Spleen (tissue), 7 donors: ENCODE results near the gene NATD1.

Experiments
- CTCF ChIP-seq, 11 experiments: fragments of 200-600 bp in 7 of 11; fragments of 450-650 bp in 4 of 11; sonication (generic) in 4 of 11; IDR thresholded peaks in 8 of 11; conservative IDR thresholded peaks in 3 of 11; 1 replicate in 7 of 11; 2 replicates in 4 of 11; pipeline versions ENCODE4 v1.4.0 to v1.8.0; 2016 to 2021; ENCODE audit warnings: antibody characterized with exemption in 11 of 11, inconsistent platforms in 4 of 11, mild to moderate bottlenecking in 1 of 11
- POLR2A ChIP-seq, 3 donors: fragments of 450-650 bp; IDR thresholded peaks; one replicate each; pipeline ENCODE4 v1.5.1; 2017; ENCODE audit warnings: antibody characterized with exemption in 3 of 3, mild to moderate bottlenecking in 1 of 3
- donor health status: DM: no; HTN: no; CAD: no; lungs with moderate emphysema.
- donor health status: DM: no; HTN: no; CAD: no.
- donor health status: DM: no; HTN: no; CAD: no.

GRCh38 chr17:21300601-21301571 is 47.7 kb upstream of the NATD1 start:
- no peak for TF ChIP-seq CTCF (IDR thresholded peaks at IDR 0.05 in 8 of 11, conservative IDR thresholded peaks at IDR 0.05 in 3 of 11)
- no peak for TF ChIP-seq POLR2A (IDR thresholded peaks at IDR 0.05)
